Naive B cell (primary cell): Measurements from ENCODE around the gene CTDSPL. TPM values are rescaled to one million over a fixed set of nuclear protein-coding genes. Genes with fewer than 3 reads are reported as not detected.

ENCODE experiments used
- ATAC-seq, 2 donors: fragments of 150-1000 bp; cut with Tn5 transposase; 2 replicates each; pipeline ENCODE4 v1.10.0; 2021; ENCODE audit warnings: low read depth in 2 of 2, mild to moderate bottlenecking in 2 of 2, moderate library complexity in 2 of 2
- DNase-seq: peaks from one replicate; pipeline ENCODE4 v3.0.0; 2022
- H3K27ac Mint-ChIP-seq, 6 donors: one replicate each; pipeline ENCODE4 v1.8.0; 2020 to 2022; ENCODE audit warnings: mild to moderate bottlenecking in 6 of 6, mixed read lengths in 6 of 6, moderate library complexity in 5 of 6, inconsistent platforms in 2 of 6
- H3K27me3 Mint-ChIP-seq, 3 donors: one replicate each; pipeline ENCODE4 v1.8.0; 2021 to 2022; ENCODE audit warnings: mixed read lengths in 3 of 3, mild to moderate bottlenecking in 1 of 3
- H3K36me3 Mint-ChIP-seq, 2 donors: one replicate each; pipeline ENCODE4 v1.8.0; 2020 to 2022; ENCODE audit warnings: mixed read lengths in 2 of 2, inconsistent platforms in 1 of 2, mild to moderate bottlenecking in 1 of 2
- H3K4me1 Mint-ChIP-seq, 3 donors: one replicate each; pipeline ENCODE4 v1.8.0; 2020 to 2022; ENCODE audit warnings: mixed read lengths in 3 of 3, inconsistent platforms in 1 of 3, mild to moderate bottlenecking in 1 of 3, moderate library complexity in 1 of 3
- H3K4me3 Mint-ChIP-seq, 8 donors: one replicate each; pipeline ENCODE4 v1.8.0; 2020 to 2022; ENCODE audit warnings: mild to moderate bottlenecking in 8 of 8, mixed read lengths in 8 of 8, moderate library complexity in 8 of 8, inconsistent platforms in 2 of 8
- H3K9me3 Mint-ChIP-seq, 7 donors: one replicate each; pipeline ENCODE4 v1.8.0; 2020 to 2022; ENCODE audit warnings: mixed read lengths in 7 of 7, mild to moderate bottlenecking in 5 of 7, inconsistent platforms in 2 of 7, moderate library complexity in 1 of 7
- polyA plus RNA-seq, 6 donors: library from polyadenylated mRNA; unstranded; fragments of 300-500 nt; fragmentation: Illumina TruSeq; gene quantifications; one replicate each; pipeline ENCODE4 v1.2.3, GENCODE V29; 2021; ENCODE audit warnings: low read depth in 6 of 6

Gene CTDSPL
- polyA plus RNA-seq, 6 donors from 2014 or later, result 0.15 to 0.70 (median 0.31) TPM; not detected in 3

- peaks cover 39 to 57% (median 40%) of the 10 kb centered on the region in 3 donors for H3K4me1 Mint-ChIP-seq
- no peaks in the 10 kb centered on the region for H3K27me3 Mint-ChIP-seq
- H3K36me3 Mint-ChIP-seq, result peaks cover 8 to 10% of the 10 kb centered on the region in 2 donors
- no peak for ATAC-seq
- H3K9me3 Mint-ChIP-seq, result peaks cover 0 to 2% (median 0%) of the 10 kb centered on the region in 7 donors
- no peak for DNase-seq
- H3K4me3 Mint-ChIP-seq, result no peak overlapping the region
- H3K27ac Mint-ChIP-seq, result peak overlapping the region in 1 of 6 donors; percentile 32
Measured at GRCh38 chr3:38000965-38001455, 139.3 kb downstream of the CTDSPL start.

DNA sequence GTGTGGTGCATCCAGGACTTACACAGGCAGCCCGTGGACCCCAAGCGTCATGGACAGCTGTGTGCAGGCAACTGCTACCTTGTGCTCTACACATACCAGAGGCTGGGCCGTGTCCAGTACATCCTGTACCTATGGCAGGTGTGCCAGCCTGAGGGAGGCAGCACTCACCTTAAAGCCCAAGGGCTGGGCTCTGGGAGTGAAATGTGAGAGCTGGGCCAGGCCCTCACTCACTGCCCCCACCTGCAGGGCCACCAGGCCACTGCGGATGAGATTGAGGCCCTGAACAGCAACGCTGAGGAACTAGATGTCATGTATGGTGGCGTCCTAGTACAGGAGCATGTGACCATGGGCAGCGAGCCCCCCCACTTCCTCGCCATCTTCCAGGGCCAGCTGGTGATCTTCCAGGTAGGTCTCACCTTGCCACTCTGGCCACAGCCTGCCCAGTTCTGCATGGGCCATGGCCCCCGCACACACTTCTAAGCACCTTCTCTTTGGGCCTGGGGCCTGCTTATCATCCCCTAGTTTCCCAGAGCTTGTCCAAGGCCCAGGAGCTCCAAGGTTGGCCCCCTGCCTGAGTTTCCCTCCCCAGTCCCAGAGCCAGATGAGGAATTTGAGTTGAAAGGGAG lies 139.9 kb downstream of the CTDSPL start:
- DNase-seq (no peak), ATAC-seq (no peak)
- H3K36me3 Mint-ChIP-seq, result peaks cover 4 to 7% of the 10 kb centered on the region in 2 donors
- peaks cover 34 to 52% (median 36%) of the 10 kb centered on the region in 3 donors for H3K4me1 Mint-ChIP-seq
- H3K27ac Mint-ChIP-seq, result no peak overlapping the region
- H3K27me3 Mint-ChIP-seq, result no peaks in the 10 kb centered on the region
- no peak overlapping the region for H3K4me3 Mint-ChIP-seq
- peaks cover 0 to 2% (median 0%) of the 10 kb centered on the region in 7 donors for H3K9me3 Mint-ChIP-seq

- Mint-ChIP-seq H3K36me3 (no peaks in the 10 kb centered on the region), H3K27ac (no peak overlapping the region), H3K4me1 (peaks cover 28 to 46% (median 29%) of the 10 kb centered on the region in 3 donors), H3K27me3 (no peaks in the 10 kb centered on the region), H3K9me3 (no peaks in the 10 kb centered on the region), H3K4me3 (no peak overlapping the region)
- ATAC-seq (no peak), DNase-seq (no peak)
Measured at GRCh38 chr3:38002291-38002876, 140.7 kb downstream of the CTDSPL start.

DNA sequence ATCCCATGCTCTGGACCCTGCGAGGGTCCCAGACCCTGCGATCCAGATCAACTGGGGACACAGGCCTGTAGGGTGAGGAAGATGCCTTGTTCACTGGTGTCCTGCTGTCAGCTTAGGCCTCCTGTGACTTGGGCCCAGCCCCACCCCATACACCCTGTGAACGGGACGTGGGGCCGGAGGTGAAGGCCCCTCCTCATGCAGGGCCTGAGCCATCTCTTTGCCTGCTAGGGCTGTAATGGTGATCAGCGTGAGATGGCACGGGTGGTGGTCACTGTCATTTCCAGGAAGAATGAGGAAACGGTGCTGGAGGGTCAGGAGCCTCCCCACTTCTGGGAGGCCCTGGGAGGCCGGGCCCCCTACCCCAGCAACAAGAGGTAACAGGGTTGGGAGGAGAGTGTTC lies 141.3 kb downstream of the CTDSPL start:
- no peak for ATAC-seq
- no peaks in the 10 kb centered on the region for H3K9me3 Mint-ChIP-seq
- no peak for DNase-seq
- H3K27ac Mint-ChIP-seq, result no peak overlapping the region
- H3K4me1 Mint-ChIP-seq, result peaks cover 25 to 44% (median 29%) of the 10 kb centered on the region in 3 donors
- no peaks in the 10 kb centered on the region for H3K27me3 Mint-ChIP-seq
- H3K4me3 Mint-ChIP-seq, result no peak overlapping the region
- no peaks in the 10 kb centered on the region for H3K36me3 Mint-ChIP-seq

DNA sequence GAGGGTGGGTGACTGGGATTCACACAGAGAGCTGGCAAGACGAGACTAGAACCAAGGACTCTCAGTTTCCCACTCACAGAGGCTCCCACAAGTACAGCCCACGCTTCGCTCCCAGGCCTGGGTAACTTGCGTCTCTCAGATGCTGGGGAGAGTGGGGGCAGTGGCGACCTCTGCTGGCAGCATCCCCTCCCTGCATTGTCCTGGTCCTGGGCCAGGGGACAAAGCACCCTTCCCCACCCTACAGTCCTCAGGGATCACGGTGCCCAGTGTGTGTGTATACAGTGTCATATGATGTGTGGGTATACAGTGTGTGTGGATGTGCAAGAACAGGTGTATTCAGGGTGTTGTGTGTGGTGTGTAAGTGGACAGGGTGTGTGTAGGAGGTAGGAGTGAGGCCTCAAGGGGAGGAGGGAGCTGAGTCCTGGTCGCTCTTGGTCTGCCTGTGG lies 141.7 kb downstream of the CTDSPL start:
- Mint-ChIP-seq H3K27me3 (no peaks in the 10 kb centered on the region), H3K4me1 (peaks cover 20 to 40% (median 24%) of the 10 kb centered on the region in 3 donors), H3K9me3 (no peaks in the 10 kb centered on the region), H3K27ac (no peak overlapping the region), H3K4me3 (no peak overlapping the region), H3K36me3 (no peaks in the 10 kb centered on the region)
- DNase-seq (peak; percentile 42), ATAC-seq (peak; percentile 29 to 36)

- ATAC-seq, result no peak
Measured at GRCh38 chr3:38003817-38004414, 142.2 kb downstream of the CTDSPL start.

DNA sequence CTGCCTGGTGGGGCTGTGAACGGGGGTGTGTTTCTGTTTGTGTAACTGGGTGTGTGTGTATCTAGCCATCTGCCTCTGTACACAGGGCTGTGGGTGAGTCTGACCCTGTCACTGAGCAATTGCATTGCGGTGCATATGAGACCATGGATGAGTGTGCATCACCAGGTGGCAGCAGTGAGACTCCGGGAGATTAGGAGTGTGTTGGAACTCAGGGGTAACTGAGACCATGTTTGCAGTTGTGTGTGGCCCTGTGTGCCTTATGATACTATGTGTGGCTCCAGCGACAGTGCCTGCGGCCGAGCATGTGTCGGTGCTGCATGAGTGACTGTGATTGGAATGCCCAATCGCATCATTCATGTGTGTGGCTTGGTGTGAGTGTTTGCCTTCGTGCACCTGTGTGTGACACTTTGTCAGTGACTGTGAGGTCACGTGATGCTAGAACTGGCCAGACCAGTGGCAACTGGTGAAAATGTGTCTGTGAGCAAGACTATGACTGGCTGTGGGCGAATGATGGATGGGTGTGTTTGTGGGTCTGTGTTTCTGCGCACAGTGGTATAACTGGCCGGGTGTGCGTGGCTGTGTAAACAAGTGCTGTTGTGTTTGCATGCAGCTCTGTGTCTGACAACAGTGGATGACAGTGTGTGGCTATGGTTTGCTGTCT lies 142.9 kb downstream of the CTDSPL start:
- H3K9me3 Mint-ChIP-seq, result no peaks in the 10 kb centered on the region
- no peak for DNase-seq
- no peaks in the 10 kb centered on the region for H3K27me3 Mint-ChIP-seq
- H3K4me3 Mint-ChIP-seq, result no peak overlapping the region
- peaks cover 11 to 28% (median 13%) of the 10 kb centered on the region in 3 donors for H3K4me1 Mint-ChIP-seq
- ATAC-seq, result peak; percentile 68 to 69
- peak overlapping the region in 2 of 6 donors; percentile 24 to 80 for H3K27ac Mint-ChIP-seq
- H3K36me3 Mint-ChIP-seq, result no peaks in the 10 kb centered on the region

More at GRCh38 chr3:38003817-38004414, 142.2 kb downstream of the CTDSPL start:
- H3K4me3 Mint-ChIP-seq, result no peak overlapping the region
- no peaks in the 10 kb centered on the region for H3K27me3 Mint-ChIP-seq
- DNase-seq, result no peak
- H3K9me3 Mint-ChIP-seq, result no peaks in the 10 kb centered on the region
- H3K27ac Mint-ChIP-seq, result no peak overlapping the region
- H3K4me1 Mint-ChIP-seq, result peaks cover 16 to 34% (median 20%) of the 10 kb centered on the region in 3 donors
- H3K36me3 Mint-ChIP-seq, result no peaks in the 10 kb centered on the region

DNA sequence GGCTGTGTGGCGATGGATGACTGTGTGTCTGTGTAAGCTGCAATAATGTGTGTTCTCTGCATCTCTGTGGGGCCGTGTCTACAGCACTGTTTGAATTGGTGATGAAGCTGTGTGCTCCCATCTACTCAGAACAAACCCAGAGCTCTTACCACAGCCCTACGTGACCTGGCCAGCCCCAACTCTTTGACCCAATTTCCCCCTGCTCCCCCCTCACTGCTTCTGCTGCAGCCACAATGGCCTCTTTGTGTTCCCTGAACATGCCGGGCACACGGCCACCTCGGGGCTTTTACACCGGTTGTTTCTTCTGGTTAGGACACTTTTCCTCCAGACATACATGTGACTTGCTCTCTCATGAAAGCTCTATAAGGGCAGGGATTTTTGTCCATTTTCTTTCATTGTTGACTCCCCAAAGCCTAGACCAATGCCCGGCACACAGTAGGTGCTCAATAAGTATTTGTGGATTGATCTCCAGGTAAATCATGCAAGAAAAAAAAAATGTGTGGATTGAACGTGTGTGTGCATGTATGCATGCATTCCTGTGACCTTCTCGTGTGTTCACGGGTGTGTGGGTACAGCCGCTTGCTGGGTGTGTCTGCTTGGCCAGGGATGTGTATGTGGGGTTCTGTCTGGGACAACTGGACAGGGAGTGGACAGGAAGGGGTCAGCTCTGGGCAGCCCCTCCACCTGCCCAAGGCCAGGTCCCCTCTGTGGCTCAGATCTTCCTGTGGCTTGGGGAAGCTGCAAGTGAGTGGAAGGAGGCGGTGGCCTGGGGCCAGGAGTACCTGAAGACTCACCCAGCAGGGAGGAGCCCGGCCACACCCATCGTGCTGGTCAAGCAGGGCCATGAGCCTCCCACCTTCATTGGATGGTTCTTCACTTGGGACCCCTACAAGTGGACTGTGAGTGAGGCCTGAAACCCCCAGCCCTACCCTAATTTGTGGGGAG lies 143.7 kb downstream of the CTDSPL start:
- Mint-ChIP-seq H3K4me1 (peaks cover 10 to 24% (median 11%) of the 10 kb centered on the region in 3 donors), H3K27ac (peak overlapping the region in 1 of 6 donors; percentile 84), H3K4me3 (no peak overlapping the region), H3K9me3 (no peaks in the 10 kb centered on the region), H3K36me3 (no peaks in the 10 kb centered on the region), H3K27me3 (no peaks in the 10 kb centered on the region)
- DNase-seq, result no peak
- ATAC-seq, result no peak

GRCh38 chr3:38006031-38006430 lies 144.4 kb downstream of the CTDSPL start:
- Mint-ChIP-seq H3K4me3 (no peak overlapping the region), H3K27me3 (no peaks in the 10 kb centered on the region), H3K4me1 (peaks cover 10 to 24% (median 11%) of the 10 kb centered on the region in 3 donors), H3K9me3 (no peaks in the 10 kb centered on the region), H3K27ac (peak overlapping the region in 1 of 6 donors; percentile 76), H3K36me3 (no peaks in the 10 kb centered on the region)
- DNase-seq (no peak), ATAC-seq (no peak)

DNA sequence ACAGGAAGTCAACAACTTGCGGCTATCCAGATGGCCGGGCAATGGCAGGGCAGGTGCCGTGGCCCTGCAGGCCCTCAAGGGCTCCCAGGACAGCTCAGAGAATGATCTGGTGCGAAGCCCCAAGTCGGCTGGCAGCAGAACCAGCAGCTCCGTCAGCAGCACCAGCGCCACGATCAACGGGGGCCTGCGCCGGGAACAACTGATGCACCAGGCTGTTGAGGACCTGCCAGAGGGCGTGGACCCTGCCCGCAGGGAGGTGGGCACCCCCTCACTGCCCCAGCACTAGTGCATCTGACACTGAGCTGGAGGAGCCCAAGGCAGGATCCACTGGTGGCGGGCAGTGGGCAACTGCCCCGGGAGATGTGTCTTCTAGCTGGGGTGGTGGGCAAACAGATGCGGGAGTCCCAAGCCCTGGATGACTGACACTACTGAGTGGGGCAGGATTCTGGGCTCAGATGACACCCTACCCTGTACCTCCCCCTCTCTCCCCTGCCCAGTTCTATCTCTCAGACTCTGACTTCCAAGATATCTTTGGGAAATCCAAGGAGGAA lies 144.8 kb downstream of the CTDSPL start:
- Mint-ChIP-seq H3K36me3 (no peaks in the 10 kb centered on the region), H3K9me3 (no peaks in the 10 kb centered on the region), H3K4me3 (no peak overlapping the region), H3K4me1 (peaks cover 10 to 24% (median 11%) of the 10 kb centered on the region in 3 donors), H3K27ac (no peak overlapping the region), H3K27me3 (no peaks in the 10 kb centered on the region)
- DNase-seq (no peak), ATAC-seq (no peak)

DNA sequence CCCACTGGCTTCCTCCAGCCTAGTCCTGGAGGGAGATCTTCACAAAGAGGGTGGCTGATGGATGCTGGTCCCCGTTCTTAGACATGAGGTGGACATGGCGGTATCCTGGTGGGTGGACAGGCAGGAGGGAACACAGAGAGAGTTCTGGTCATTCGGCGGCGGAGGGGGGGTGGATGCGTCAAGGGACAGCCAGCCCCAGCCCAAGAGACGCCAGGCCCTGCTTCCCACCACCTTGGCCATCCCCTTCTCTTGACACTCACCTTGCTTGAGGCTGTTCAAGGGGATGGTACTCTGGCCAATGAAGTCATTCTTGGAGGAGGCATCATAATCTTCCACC lies 146.0 kb downstream of the CTDSPL start:
- Mint-ChIP-seq H3K4me1 (peaks cover 10 to 23% (median 11%) of the 10 kb centered on the region in 3 donors), H3K9me3 (no peaks in the 10 kb centered on the region), H3K4me3 (no peak overlapping the region), H3K36me3 (no peaks in the 10 kb centered on the region), H3K27ac (no peak overlapping the region), H3K27me3 (no peaks in the 10 kb centered on the region)
- DNase-seq, result no peak
- no peak for ATAC-seq

DNA sequence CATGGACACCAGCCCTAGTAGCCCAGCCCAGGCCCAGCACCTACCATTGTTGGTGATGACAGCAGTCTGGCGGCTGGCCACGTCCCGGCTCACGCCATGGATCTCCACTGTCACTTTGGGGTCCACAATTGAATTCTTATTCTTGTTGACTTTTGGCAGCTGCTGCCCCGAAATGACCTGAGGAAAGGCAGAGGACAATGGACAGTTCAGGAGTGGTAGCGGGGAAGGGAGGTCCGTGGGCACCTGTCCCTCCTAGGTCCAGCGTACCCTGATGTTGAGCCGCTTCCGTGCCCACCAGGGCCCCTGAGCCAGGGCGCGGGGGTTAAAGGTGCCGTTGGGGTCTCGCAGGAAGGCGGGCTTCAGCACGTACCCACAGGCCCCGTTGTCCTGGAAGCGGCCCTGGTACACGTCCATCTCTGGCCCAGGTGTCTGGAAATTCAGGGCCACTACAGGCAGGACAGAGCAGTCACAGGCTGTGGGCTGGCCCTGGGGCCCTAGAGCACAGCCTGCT lies 146.6 kb downstream of the CTDSPL start:
- Mint-ChIP-seq H3K27me3 (no peaks in the 10 kb centered on the region), H3K27ac (no peak overlapping the region), H3K4me1 (peaks cover 7 to 18% (median 10%) of the 10 kb centered on the region in 3 donors), H3K4me3 (no peak overlapping the region), H3K36me3 (no peaks in the 10 kb centered on the region), H3K9me3 (no peaks in the 10 kb centered on the region)
- DNase-seq, result no peak
- no peak for ATAC-seq
